Measurements from ENCODE around the gene SLC4A5. TPM values are rescaled to one million over a fixed set of nuclear protein-coding genes. Genes with fewer than 3 reads are reported as not detected.

SLC4A5 gene
- total RNA-seq, 4 donors from 2014 or later: 0.24 to 3.8 (median 0.59) TPM

GRCh38 chr2:74253306-74253970, 89.8 kb downstream of the SLC4A5 start:
- no peak overlapping the region for H3K4me3 ChIP-seq
- no peaks in the 10 kb centered on the region for H3K4me1 ChIP-seq
- no peaks in the 10 kb centered on the region for H3K36me3 ChIP-seq
- in situ Hi-C loops (cut with MboI; ENCODE audit: low sequenced_read_pairs in 4 of 4): no loop called here
- TF ChIP-seq CTCF (IDR thresholded peaks at IDR 0.05 in 4 of 5, conservative IDR thresholded peaks at IDR 0.05 in 1 of 5) (no peak), POLR2A (IDR thresholded peaks at IDR 0.05) (no peak)
- intact Hi-C loops (cut with DNase I; ENCODE audit: low total_unique reads): loop anchor here (10.0 kb wide), 1 partner anchor 429 kb away; the partner anchor contains the start of gene STAMBP
- no peak for DNase-seq
- no peaks in the 10 kb centered on the region for H3K9me3 ChIP-seq
- no peaks in the 10 kb centered on the region for H3K27me3 ChIP-seq
- H3K27ac ChIP-seq: no peak overlapping the region
- no peak for ATAC-seq

- no peak overlapping the region for H3K4me3 ChIP-seq
- no peaks in the 10 kb centered on the region for H3K36me3 ChIP-seq
- no peak for ATAC-seq
- TF ChIP-seq POLR2A (IDR thresholded peaks at IDR 0.05) (no peak), CTCF (IDR thresholded peaks at IDR 0.05 in 4 of 5, conservative IDR thresholded peaks at IDR 0.05 in 1 of 5) (no peak)
- in situ Hi-C loops (cut with MboI; ENCODE audit: low sequenced_read_pairs in 4 of 4): no loop called here
- H3K9me3 ChIP-seq: no peaks in the 10 kb centered on the region
- intact Hi-C loops (cut with DNase I; ENCODE audit: low total_unique reads): loop anchor here (10.0 kb wide), 1 partner anchor 428 kb away; the partner anchor contains the start of gene STAMBP
- no peak overlapping the region for H3K27ac ChIP-seq
- no peaks in the 10 kb centered on the region for H3K27me3 ChIP-seq
- no peaks in the 10 kb centered on the region for H3K4me1 ChIP-seq
- DNase-seq: no peak
These were observed 90.4 kb downstream of the SLC4A5 start for GRCh38 chr2:74252862-74253261.

GRCh38 chr2:74252036-74252435, 91.2 kb downstream of the SLC4A5 start:
- Histone ChIP-seq H3K4me3 (no peak overlapping the region), H3K9me3 (no peaks in the 10 kb centered on the region), H3K27me3 (no peaks in the 10 kb centered on the region), H3K36me3 (no peaks in the 10 kb centered on the region), H3K27ac (no peak overlapping the region), H3K4me1 (no peaks in the 10 kb centered on the region)
- DNase-seq (no peak), ATAC-seq (no peak)
- no peak for TF ChIP-seq POLR2A (IDR thresholded peaks at IDR 0.05)
- TF ChIP-seq CTCF (IDR thresholded peaks at IDR 0.05 in 4 of 5, conservative IDR thresholded peaks at IDR 0.05 in 1 of 5): no peak
- in situ Hi-C loops (cut with MboI; ENCODE audit: low sequenced_read_pairs in 4 of 4) (no loop called here), intact Hi-C loops (cut with DNase I; ENCODE audit: low total_unique reads) (loop anchor here (10.0 kb wide), 1 partner anchor 427 kb away; the partner anchor contains the start of gene STAMBP)

GRCh38 chr2:74250189-74250631, 93.0 kb downstream of the SLC4A5 start:
- DNase-seq (no peak), ATAC-seq (peak in 1 of 2 donors; percentile 49)
- H3K27ac ChIP-seq: no peak overlapping the region
- no peak overlapping the region for H3K4me3 ChIP-seq
- intact Hi-C loops (cut with DNase I; ENCODE audit: low total_unique reads) (loop anchor here (2.0 to 10.0 kb wide), 2 partner anchors 85 to 425 kb away; partner anchors contain the start of gene STAMBP), in situ Hi-C loops (cut with MboI; ENCODE audit: low sequenced_read_pairs in 4 of 4) (no loop called here)
- H3K9me3 ChIP-seq: no peaks in the 10 kb centered on the region
- H3K27me3 ChIP-seq: no peaks in the 10 kb centered on the region
- H3K4me1 ChIP-seq: no peaks in the 10 kb centered on the region
- no peaks in the 10 kb centered on the region for H3K36me3 ChIP-seq
- TF ChIP-seq POLR2A (IDR thresholded peaks at IDR 0.05) (no peak), CTCF (IDR thresholded peaks at IDR 0.05 in 4 of 5, conservative IDR thresholded peaks at IDR 0.05 in 1 of 5) (peak; percentile 31 to 68 (median 56))

Data from gastrocnemius medialis (tissue), 4 donors.